Measurements from ENCODE around the gene EPN2.

The EPN2 gene

DNA sequence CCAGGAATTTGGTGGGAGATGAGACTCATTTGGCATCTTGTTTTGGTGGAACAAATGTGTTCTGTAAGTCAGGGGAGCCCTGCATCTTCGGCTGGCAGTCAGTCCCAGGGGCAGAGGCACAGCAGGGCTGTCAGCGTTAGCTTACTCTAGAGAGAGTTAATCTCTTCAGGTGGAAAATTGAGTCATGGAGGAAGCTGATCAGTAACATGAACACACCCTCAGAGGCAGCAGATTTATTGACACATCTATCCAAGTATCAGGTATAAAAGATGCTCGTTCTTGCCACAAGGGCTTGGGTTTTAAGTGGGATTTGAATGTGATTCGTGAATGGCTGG is 55.2 kb downstream of the EPN2 start:
- TF ChIP-seq, protein P1, sequence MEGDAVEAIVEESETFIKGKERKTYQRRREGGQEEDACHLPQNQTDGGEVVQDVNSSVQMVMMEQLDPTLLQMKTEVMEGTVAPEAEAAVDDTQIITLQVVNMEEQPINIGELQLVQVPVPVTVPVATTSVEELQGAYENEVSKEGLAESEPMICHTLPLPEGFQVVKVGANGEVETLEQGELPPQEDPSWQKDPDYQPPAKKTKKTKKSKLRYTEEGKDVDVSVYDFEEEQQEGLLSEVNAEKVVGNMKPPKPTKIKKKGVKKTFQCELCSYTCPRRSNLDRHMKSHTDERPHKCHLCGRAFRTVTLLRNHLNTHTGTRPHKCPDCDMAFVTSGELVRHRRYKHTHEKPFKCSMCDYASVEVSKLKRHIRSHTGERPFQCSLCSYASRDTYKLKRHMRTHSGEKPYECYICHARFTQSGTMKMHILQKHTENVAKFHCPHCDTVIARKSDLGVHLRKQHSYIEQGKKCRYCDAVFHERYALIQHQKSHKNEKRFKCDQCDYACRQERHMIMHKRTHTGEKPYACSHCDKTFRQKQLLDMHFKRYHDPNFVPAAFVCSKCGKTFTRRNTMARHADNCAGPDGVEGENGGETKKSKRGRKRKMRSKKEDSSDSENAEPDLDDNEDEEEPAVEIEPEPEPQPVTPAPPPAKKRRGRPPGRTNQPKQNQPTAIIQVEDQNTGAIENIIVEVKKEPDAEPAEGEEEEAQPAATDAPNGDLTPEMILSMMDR (IDR thresholded peaks at IDR 0.05), result no peak

DNA sequence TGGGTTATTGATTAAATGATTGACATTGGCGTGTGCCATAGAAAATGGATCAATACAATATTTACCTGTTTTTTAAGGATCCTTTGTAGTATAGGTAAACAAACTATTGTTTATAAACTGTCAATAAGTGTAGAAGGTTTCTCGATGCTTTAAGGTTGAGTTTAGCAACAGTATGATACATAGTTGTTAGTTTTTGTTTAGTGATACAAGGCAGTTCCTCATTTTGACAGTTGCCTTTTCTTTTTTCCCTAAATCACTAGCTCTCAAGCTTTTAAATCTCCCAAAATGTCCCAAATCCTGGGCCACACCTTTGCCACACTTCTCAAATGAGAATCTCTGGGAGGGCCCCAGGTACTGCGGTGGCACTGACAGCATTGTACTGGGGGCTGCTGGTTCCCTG is 57.3 kb downstream of the EPN2 start:
- TF ChIP-seq, protein P1 (IDR thresholded peaks at IDR 0.05), result no peak

DNA sequence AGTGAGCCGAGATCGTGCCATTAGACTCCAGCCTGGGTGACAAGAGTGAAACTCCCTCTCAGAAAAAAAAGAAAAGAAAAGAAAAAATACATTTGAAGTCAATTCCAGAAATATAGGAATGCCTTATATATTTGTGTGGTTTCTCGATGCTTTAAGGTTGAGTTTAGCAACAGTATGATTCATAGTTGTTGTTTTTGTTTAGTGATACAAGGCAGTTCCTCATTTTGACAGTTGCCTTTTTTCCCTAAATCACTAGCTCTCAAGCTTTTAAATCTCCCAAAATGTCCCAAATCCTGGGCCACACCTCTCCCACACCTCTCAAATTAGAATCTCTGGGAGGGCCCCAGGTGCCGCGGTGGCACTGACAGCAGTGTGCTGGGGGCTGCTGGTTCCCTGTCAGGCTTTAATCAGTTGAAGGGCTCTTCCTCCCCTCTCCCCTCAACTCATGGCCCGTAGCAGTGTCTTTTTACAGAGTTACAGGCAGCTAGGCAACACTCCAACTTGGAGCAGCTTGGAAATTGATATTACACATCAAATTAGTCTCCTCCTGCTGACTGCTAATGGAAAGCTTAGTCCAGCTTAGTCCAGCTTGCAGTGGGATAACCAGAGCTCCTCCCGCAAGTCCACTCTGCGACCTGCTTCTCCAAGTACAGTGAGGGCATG is 58.4 kb downstream of the EPN2 start:
- TF ChIP-seq, protein P1 (IDR thresholded peaks at IDR 0.05), result no peak

DNA sequence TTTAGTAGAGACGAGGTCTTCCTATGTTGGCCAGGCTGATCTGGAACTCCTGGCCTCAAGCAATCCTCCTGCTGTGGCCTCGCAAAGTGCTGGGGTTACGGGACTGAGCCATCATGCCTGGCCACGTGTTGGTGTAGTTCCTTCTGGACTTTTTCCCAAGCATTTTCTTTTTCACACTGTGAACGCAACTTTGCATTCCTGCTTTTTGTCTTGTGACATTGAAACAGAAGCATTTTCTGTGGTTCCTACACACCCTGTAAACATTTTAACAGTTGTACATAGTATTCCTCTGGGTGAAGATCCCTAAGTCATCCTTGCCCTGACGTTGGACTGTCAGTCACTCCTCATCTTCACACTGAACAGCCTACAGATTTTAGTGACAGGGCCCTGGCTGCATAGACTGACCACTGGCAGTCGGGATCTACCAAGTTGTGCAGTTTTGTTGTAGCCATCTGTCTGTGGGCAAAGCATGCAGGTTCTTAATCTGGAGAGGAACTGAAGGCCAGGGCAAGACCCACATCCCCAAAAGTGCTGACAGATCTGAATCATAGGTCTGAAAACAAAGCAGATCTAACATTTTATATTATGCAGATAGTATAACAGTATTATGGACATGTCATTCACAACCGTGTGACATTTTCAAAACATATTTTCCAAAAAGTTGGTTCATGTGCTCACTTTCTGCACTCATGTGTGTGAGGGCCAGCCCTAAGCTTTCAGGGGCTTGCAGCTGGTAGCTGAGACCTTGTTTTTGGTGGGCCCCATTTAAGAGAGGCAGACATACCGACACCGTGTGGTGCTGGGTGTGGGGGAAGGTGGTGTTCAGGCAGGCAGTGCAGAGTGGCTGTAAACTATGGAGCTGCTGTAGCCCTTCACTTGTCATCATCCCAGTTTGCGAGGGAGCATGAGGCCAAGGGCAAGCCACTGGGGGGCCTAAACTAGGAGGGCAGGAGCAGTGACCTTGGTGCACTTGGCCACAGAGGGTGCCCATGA is 59.9 kb downstream of the EPN2 start:
- TF ChIP-seq, protein P1 (IDR thresholded peaks at IDR 0.05), result no peak

DNA sequence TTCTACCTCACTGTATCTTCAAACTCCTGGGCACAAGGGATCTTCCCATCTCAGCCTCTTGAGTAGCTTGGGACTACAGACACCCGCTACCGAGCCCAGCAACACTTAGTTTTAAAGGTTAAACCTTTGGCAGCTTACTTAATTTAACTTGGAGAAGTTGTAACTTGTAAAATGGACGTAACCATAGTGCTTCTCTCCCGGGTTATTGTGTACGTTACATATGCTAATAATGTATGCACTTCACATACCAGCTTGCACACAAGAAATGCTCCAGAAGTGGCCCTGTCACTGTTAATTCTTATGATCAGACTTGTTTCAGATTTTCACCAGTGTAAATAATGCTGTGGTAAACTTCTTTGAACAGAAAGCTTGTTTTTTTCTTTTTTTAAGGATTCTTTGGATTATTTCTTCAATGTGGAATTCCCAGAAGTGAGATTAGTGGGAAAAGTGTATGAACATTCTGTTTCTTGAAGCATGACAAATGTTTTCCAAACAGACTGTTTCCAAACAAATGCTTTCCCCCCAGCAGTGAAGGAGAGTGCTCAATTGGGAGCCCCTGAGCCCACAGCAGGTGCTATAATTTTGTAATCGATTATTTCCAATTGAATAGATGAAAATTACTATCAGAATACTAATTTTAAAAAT is 61.5 kb downstream of the EPN2 start:
- TF ChIP-seq, protein P1 (IDR thresholded peaks at IDR 0.05), result no peak

DNA sequence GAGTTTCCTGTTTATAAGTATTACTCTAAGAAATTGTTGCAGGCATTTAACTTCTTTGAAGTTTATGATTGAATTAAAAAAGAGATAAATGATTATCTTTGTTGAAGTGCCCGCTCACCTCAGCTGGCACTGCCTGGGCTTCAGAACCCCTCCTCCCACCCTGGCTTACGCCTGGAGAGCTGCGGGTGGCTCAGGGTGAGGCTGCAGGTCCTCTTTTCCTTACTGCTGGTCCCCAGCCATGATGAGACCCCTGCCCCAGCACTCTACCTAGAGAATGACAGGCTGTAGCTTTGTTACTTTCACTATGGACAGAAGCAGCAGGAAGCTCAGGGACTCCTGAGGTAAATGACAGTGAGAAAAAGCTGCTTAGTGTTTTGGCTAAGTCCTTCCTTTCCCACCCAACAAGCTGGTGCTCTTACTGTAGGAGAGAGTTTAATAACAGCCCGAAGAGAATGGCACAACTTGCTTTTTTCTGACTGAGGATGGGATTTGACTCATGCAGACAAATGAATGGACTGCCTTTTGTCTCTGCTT is 62.1 kb downstream of the EPN2 start:
- TF ChIP-seq, protein P1 (IDR thresholded peaks at IDR 0.05), result no peak

DNA sequence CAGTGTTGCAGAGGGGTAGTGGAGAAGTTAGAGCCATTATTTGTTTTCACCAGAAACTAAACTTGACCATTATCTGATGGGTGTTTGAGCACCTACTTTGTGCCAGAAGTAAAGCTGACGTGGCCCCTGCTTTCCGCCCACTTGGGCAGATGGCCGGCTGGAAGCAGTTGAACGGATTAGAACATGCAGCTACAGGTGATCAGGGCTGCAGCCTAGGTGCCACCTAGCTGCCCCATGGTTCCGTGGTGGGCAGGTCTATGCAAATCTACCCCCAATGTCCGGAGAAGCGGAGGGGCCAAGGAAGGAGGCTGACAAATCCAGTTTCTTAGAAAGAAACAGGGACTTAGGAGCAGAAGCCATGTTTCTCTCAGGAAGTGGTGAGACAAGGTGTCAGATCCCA is 62.7 kb downstream of the EPN2 start:
- TF ChIP-seq, protein P1 (IDR thresholded peaks at IDR 0.05), result no peak

All from LNCAP (cell line).